CD4-positive, CD25-positive, alpha-beta regulatory T cell (primary cell): ENCODE measurements around the gene TAP2. TPM values are rescaled to one million over a fixed set of nuclear protein-coding genes. Genes with fewer than 3 reads are reported as not detected.
"Not testable (repeated sequence)": the region's sequence is repeated elsewhere in the genome, so short reads cannot be mapped to it uniquely, and the experiment has no call there.

ENCODE experiments used
- ATAC-seq, 2 donors: fragments of 150-1000 bp; cut with Tn5 transposase; one replicate each; pipeline ENCODE4 v1.10.0; 2021; ENCODE audit warnings: low read depth in 2 of 2, moderate number of reproducible peaks in 2 of 2, moderate library complexity in 1 of 2
- DNase-seq, 3 donors: peaks; one replicate each; pipeline versions ENCODE4 v3.0.0 to v3.0.0-alpha.2; 2012 to 2022; ENCODE audit warnings: mixed read lengths in 1 of 3
- H3K27ac ChIP-seq: one replicate; pipeline ENCODE4 v1.7.0; 2013; ENCODE audit warnings: mild to moderate bottlenecking, low read length; ENCODE audit not compliant: insufficient read depth, poor library complexity, severe bottlenecking
- H3K27me3 ChIP-seq: one replicate; pipeline ENCODE4 v1.7.0; 2013; ENCODE audit warnings: low read length; ENCODE audit not compliant: control insufficient read depth, insufficient read depth
- H3K36me3 ChIP-seq: one replicate; pipeline ENCODE4 v1.7.0; 2013; ENCODE audit warnings: mild to moderate bottlenecking, low read length, moderate library complexity; ENCODE audit not compliant: control insufficient read depth, insufficient read depth
- H3K4me1 ChIP-seq: 2 replicates; pipeline ENCODE4 v1.7.0; 2013; ENCODE audit warnings: mild to moderate bottlenecking, low read length; ENCODE audit not compliant: insufficient read depth, control insufficient read depth, poor library complexity, severe bottlenecking
- H3K4me3 ChIP-seq: one replicate; pipeline ENCODE4 v1.7.0; 2013; ENCODE audit warnings: low read depth, mild to moderate bottlenecking, low read length, moderate library complexity
- H3K9me3 ChIP-seq, 2 experiments: 1 replicate in 1 of 2; 2 replicates in 1 of 2; pipeline ENCODE4 v1.7.0; 2013; ENCODE audit warnings: low read length in 2 of 2, mild to moderate bottlenecking in 1 of 2, moderate library complexity in 1 of 2; ENCODE audit not compliant: control insufficient read depth in 2 of 2
- H3K27ac Mint-ChIP-seq, 3 donors: one replicate each; pipeline ENCODE4 v1.8.0; 2020 to 2022; ENCODE audit warnings: mild to moderate bottlenecking in 3 of 3, mixed read lengths in 3 of 3, moderate library complexity in 2 of 3
- H3K27me3 Mint-ChIP-seq: one replicate; pipeline ENCODE4 v1.8.0; 2022; ENCODE audit warnings: mild to moderate bottlenecking, mixed read lengths
- H3K36me3 Mint-ChIP-seq: one replicate; pipeline ENCODE4 v1.8.0; 2020; ENCODE audit warnings: mixed read lengths
- H3K4me1 Mint-ChIP-seq, 4 donors: one replicate each; pipeline ENCODE4 v1.8.0; 2020 to 2022; ENCODE audit warnings: mixed read lengths in 4 of 4, mild to moderate bottlenecking in 1 of 4
- H3K4me3 Mint-ChIP-seq, 4 donors: one replicate each; pipeline ENCODE4 v1.8.0; 2020 to 2022; ENCODE audit warnings: mild to moderate bottlenecking in 4 of 4, mixed read lengths in 4 of 4, moderate library complexity in 3 of 4
- H3K9me3 Mint-ChIP-seq, 7 donors: one replicate each; pipeline ENCODE4 v1.8.0; 2020 to 2022; ENCODE audit warnings: mixed read lengths in 7 of 7, mild to moderate bottlenecking in 3 of 7, moderate library complexity in 2 of 7
- polyA plus RNA-seq, 4 donors: library from polyadenylated mRNA; unstranded; fragments of 300-500 nt; fragmentation: Illumina TruSeq; gene quantifications; one replicate each; pipeline ENCODE4 v1.2.3, GENCODE V29; 2021
- total RNA-seq: library from RNA; stranded (reverse); gene quantifications from one replicate; pipeline ENCODE4 v1.2.3, GENCODE V29; 2022

The TAP2 gene
- total and polyA plus RNA-seq, 5 donors from 2014 or later, result 7.2 to 165 (median 36.0) TPM

GRCh38 chr6:32815996-32816395 lies 22.5 kb downstream of the TAP2 start:
- no peak for DNase-seq
- Mint-ChIP-seq H3K36me3 (peaks cover 3% of the 10 kb centered on the region), H3K4me1 (peaks cover 4 to 10% (median 6%) of the 10 kb centered on the region in 4 donors), H3K4me3 (no peak overlapping the region), H3K9me3 (peaks cover 0 to 1% (median 0%) of the 10 kb centered on the region in 7 donors), H3K27ac (no peak overlapping the region), H3K27me3 (peaks cover 4% of the 10 kb centered on the region)
- H3K27me3 ChIP-seq, result no peaks in the 10 kb centered on the region
- no peaks in the 10 kb centered on the region for H3K36me3 ChIP-seq
- no peak overlapping the region for H3K27ac ChIP-seq
- H3K4me1 ChIP-seq, result no peaks in the 10 kb centered on the region
- ATAC-seq, result peak in 1 of 2 donors; percentile 43
- H3K9me3 ChIP-seq, result no peaks in the 10 kb centered on the region
- H3K4me3 ChIP-seq, result no peak overlapping the region

- H3K36me3 ChIP-seq, result no peaks in the 10 kb centered on the region
- Mint-ChIP-seq H3K36me3 (peaks cover 3% of the 10 kb centered on the region), H3K4me1 (peaks cover 4 to 10% (median 5%) of the 10 kb centered on the region in 4 donors), H3K27ac (peak overlapping the region in 1 of 3 donors; percentile 11), H3K9me3 (peaks cover 0 to 1% (median 0%) of the 10 kb centered on the region in 7 donors), H3K27me3 (peaks cover 8% of the 10 kb centered on the region), H3K4me3 (no peak overlapping the region)
- no peak overlapping the region for H3K4me3 ChIP-seq
- no peak overlapping the region for H3K27ac ChIP-seq
- no peaks in the 10 kb centered on the region for H3K4me1 ChIP-seq
- no peak for ATAC-seq
- H3K27me3 ChIP-seq, result no peaks in the 10 kb centered on the region
- DNase-seq, result no peak
- no peaks in the 10 kb centered on the region for H3K9me3 ChIP-seq
Measured at GRCh38 chr6:32815115-32815514, 23.4 kb downstream of the TAP2 start.

GRCh38 chr6:32814145-32814544 lies 24.4 kb downstream of the TAP2 start:
- H3K4me3 Mint-ChIP-seq, result no peak overlapping the region
- Histone ChIP-seq H3K4me1 (no peaks in the 10 kb centered on the region), H3K9me3 (no peaks in the 10 kb centered on the region), H3K27ac (no peak overlapping the region), H3K27me3 (no peaks in the 10 kb centered on the region), H3K4me3 (no peak overlapping the region), H3K36me3 (no peaks in the 10 kb centered on the region)
- H3K27ac Mint-ChIP-seq, result no peak overlapping the region
- DNase-seq (no peak), ATAC-seq (no peak)
- peaks cover 8% of the 10 kb centered on the region for H3K27me3 Mint-ChIP-seq
- H3K36me3 Mint-ChIP-seq, result peaks cover 3% of the 10 kb centered on the region
- H3K4me1 Mint-ChIP-seq, result peaks cover 4 to 10% (median 5%) of the 10 kb centered on the region in 4 donors
- H3K9me3 Mint-ChIP-seq, result peaks cover 0 to 1% (median 0%) of the 10 kb centered on the region in 7 donors

- peaks cover 24% of the 10 kb centered on the region for H3K27me3 Mint-ChIP-seq
- H3K4me1 Mint-ChIP-seq, result no peaks in the 10 kb centered on the region
Measured at GRCh38 chr6:32809171-32809570, 29.4 kb downstream of the TAP2 start.

GRCh38 chr6:32807020-32807580 lies 31.4 kb downstream of the TAP2 start:
- ATAC-seq (no peak), DNase-seq (no peak)
- Mint-ChIP-seq H3K27me3 (peaks cover 45% of the 10 kb centered on the region), H3K4me1 (no peaks in the 10 kb centered on the region), H3K36me3 (no peaks in the 10 kb centered on the region), H3K9me3 (peaks cover 0 to 2% (median 0%) of the 10 kb centered on the region in 7 donors), H3K4me3 (no peak overlapping the region), H3K27ac (no peak overlapping the region)
- Histone ChIP-seq H3K4me3 (no peak overlapping the region), H3K36me3 (no peaks in the 10 kb centered on the region), H3K9me3 (no peaks in the 10 kb centered on the region), H3K27ac (no peak overlapping the region), H3K4me1 (no peaks in the 10 kb centered on the region), H3K27me3 (peaks cover 24% of the 10 kb centered on the region)

More at GRCh38 chr6:32809171-32809570, 29.4 kb downstream of the TAP2 start:
- Histone ChIP-seq H3K4me3 (no peak overlapping the region), H3K27ac (no peak overlapping the region), H3K4me1 (no peaks in the 10 kb centered on the region), H3K36me3 (no peaks in the 10 kb centered on the region), H3K9me3 (no peaks in the 10 kb centered on the region), H3K27me3 (peaks cover 11% of the 10 kb centered on the region)
- DNase-seq, result no peak
- Mint-ChIP-seq H3K27ac (no peak overlapping the region), H3K36me3 (no peaks in the 10 kb centered on the region), H3K9me3 (peaks cover 0 to 3% (median 0%) of the 10 kb centered on the region in 7 donors), H3K4me3 (no peak overlapping the region)
- ATAC-seq, result no peak

- not testable (repeated sequence) for H3K27ac ChIP-seq, H3K4me3 ChIP-seq, H3K36me3 ChIP-seq, DNase-seq, H3K9me3 ChIP-seq, H3K4me1 ChIP-seq, ATAC-seq, H3K4me3 Mint-ChIP-seq, H3K9me3 Mint-ChIP-seq, H3K27ac Mint-ChIP-seq, H3K4me1 Mint-ChIP-seq, H3K36me3 Mint-ChIP-seq
- H3K27me3 ChIP-seq, result peaks cover 37% of the 10 kb centered on the region
- peaks cover 58% of the 10 kb centered on the region for H3K27me3 Mint-ChIP-seq
Measured at GRCh38 chr6:32805404-32805803, 33.1 kb downstream of the TAP2 start.

- no peak overlapping the region for H3K4me3 Mint-ChIP-seq
- no peaks in the 10 kb centered on the region for H3K4me1 ChIP-seq
- H3K9me3 ChIP-seq, result peaks cover 0 to 9% of the 10 kb centered on the region in 2 experiments
- ATAC-seq (no peak), DNase-seq (no peak)
- H3K4me1 Mint-ChIP-seq, result no peaks in the 10 kb centered on the region
- H3K4me3 ChIP-seq, result no peak overlapping the region
- H3K27ac Mint-ChIP-seq, result no peak overlapping the region
- no peak overlapping the region for H3K27ac ChIP-seq
- H3K36me3 Mint-ChIP-seq, result no peaks in the 10 kb centered on the region
- H3K9me3 Mint-ChIP-seq, result peaks cover 0 to 8% (median 2%) of the 10 kb centered on the region in 7 donors
- H3K27me3 Mint-ChIP-seq, result peaks cover 63% of the 10 kb centered on the region
- H3K27me3 ChIP-seq, result peaks cover 47% of the 10 kb centered on the region
- no peaks in the 10 kb centered on the region for H3K36me3 ChIP-seq
Measured at GRCh38 chr6:32803416-32803815, 35.1 kb downstream of the TAP2 start.

- H3K27ac ChIP-seq, result no peak overlapping the region
- no peak overlapping the region for H3K27ac Mint-ChIP-seq
- peaks cover 0 to 11% (median 5%) of the 10 kb centered on the region in 7 donors for H3K9me3 Mint-ChIP-seq
- H3K36me3 ChIP-seq, result no peaks in the 10 kb centered on the region
- no peak for DNase-seq
- H3K27me3 Mint-ChIP-seq, result peaks cover 68% of the 10 kb centered on the region
- H3K27me3 ChIP-seq, result peaks cover 53% of the 10 kb centered on the region
- H3K4me3 ChIP-seq, result no peak overlapping the region
- H3K4me1 Mint-ChIP-seq, result peaks cover 0 to 9% (median 7%) of the 10 kb centered on the region in 4 donors
- H3K9me3 ChIP-seq, result peaks cover 0 to 9% of the 10 kb centered on the region in 2 experiments
- ATAC-seq, result no peak
- no peak overlapping the region for H3K4me3 Mint-ChIP-seq
- no peaks in the 10 kb centered on the region for H3K36me3 Mint-ChIP-seq
- H3K4me1 ChIP-seq, result peaks cover 10% of the 10 kb centered on the region
Measured at GRCh38 chr6:32799740-32800139, 38.8 kb downstream of the TAP2 start.
